Stimulated activated CD4-positive, alpha-beta T cell treated with anti-CD3 and anti-CD28 coated beads, Interleukin-15, amount 100 ng/mL, for 48 hours (primary cell): ENCODE measurements around the gene OPHN1.

Experiments used
- DNase-seq, 2 donors: peaks; one replicate each; pipeline ENCODE4 v3.0.0-alpha.2; 2020; ENCODE audit warnings: low read depth in 2 of 2

OPHN1 gene

GRCh38 chrX:68180579-68180978 is 252.7 kb downstream of the OPHN1 start:
- DNase-seq, result no peak

GRCh38 chrX:68179355-68179754 is 253.9 kb downstream of the OPHN1 start:
- no peak for DNase-seq

GRCh38 chrX:68177542-68177941 is 255.8 kb downstream of the OPHN1 start:
- DNase-seq, result no peak

- no peak for DNase-seq
Observed at GRCh38 chrX:68175562-68175961, 257.7 kb downstream of the OPHN1 start.

GRCh38 chrX:68163441-68163840 is 269.9 kb downstream of the OPHN1 start:
- no peak for DNase-seq

- no peak for DNase-seq
Observed at GRCh38 chrX:68147848-68148247, 285.4 kb downstream of the OPHN1 start.

GRCh38 chrX:68146054-68146453 is 287.2 kb downstream of the OPHN1 start:
- no peak for DNase-seq

- DNase-seq, result no peak
Observed at GRCh38 chrX:68139791-68140190, 293.5 kb downstream of the OPHN1 start.

- no peak for DNase-seq
Observed at GRCh38 chrX:68133181-68133580, 300.1 kb downstream of the OPHN1 start.

GRCh38 chrX:68132749-68133148 is 300.5 kb downstream of the OPHN1 start:
- DNase-seq, result no peak

GRCh38 chrX:68121835-68122234 is 311.5 kb downstream of the OPHN1 start:
- no peak for DNase-seq

GRCh38 chrX:68121371-68121770 is 311.9 kb downstream of the OPHN1 start:
- no peak for DNase-seq

GRCh38 chrX:68115371-68115770 is 317.9 kb downstream of the OPHN1 start:
- DNase-seq, result no peak

- DNase-seq, result no peak
Observed at GRCh38 chrX:68114573-68115129, 318.6 kb downstream of the OPHN1 start.

GRCh38 chrX:68113837-68114572 is 319.3 kb downstream of the OPHN1 start:
- DNase-seq, result no peak

- DNase-seq, result no peak
Observed at GRCh38 chrX:68112321-68112720, 321.0 kb downstream of the OPHN1 start.

GRCh38 chrX:68109162-68109561 is 324.1 kb downstream of the OPHN1 start:
- DNase-seq, result no peak

- DNase-seq, result no peak
Observed at GRCh38 chrX:68098431-68098830, 334.9 kb downstream of the OPHN1 start.

- DNase-seq, result no peak
Observed at GRCh38 chrX:68090266-68090665, 343.0 kb downstream of the OPHN1 start.

GRCh38 chrX:68087526-68087925 is 345.8 kb downstream of the OPHN1 start:
- DNase-seq, result no peak

- no peak for DNase-seq
Observed at GRCh38 chrX:68086709-68087108, 346.6 kb downstream of the OPHN1 start.

GRCh38 chrX:68084765-68085164 is 348.5 kb downstream of the OPHN1 start:
- no peak for DNase-seq

GRCh38 chrX:68083510-68083909 is 349.8 kb downstream of the OPHN1 start:
- DNase-seq, result no peak

GRCh38 chrX:68079961-68080360 is 353.3 kb downstream of the OPHN1 start:
- no peak for DNase-seq
